SH-SY5Y (cell line): Measurements from ENCODE around the gene BSN.

Experiments
- GATA2 ChIP-seq: IDR thresholded peaks from 2 replicates; pipeline ENCODE4 v1.6.1; 2011; ENCODE audit warnings: mild to moderate bottlenecking, low read depth, low read length
- GATA3 ChIP-seq: IDR thresholded peaks from 2 replicates; pipeline ENCODE4 v1.6.1; 2011; ENCODE audit warnings: low read depth, mild to moderate bottlenecking, low read length, moderate library complexity

DNA sequence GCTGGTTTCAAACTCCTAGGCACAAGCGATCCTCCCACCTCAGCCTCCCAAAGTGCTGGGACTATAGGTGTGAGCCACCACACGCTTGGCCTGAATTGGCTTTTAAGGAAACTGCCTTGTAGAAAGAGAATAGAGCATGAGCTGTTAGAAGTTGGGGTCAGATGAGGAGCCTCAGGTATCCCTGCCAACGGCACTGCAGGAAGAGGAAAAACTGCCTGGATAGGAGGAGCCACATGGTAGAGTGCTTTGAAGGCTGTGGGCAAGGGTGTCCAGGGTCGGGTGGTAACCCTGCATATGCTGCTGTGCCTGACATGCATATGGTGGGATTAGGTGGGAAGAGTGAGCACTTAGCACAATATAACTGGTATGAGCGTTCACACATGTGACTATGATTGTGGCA, 55.0 kb downstream of the BSN start:
- no peak for TF ChIP-seq GATA2
- no peak for TF ChIP-seq GATA3
